Measurements from ENCODE around the gene CELF2.

GRCh38 chr10:11022213-11022612 lies 4.5 kb downstream of the CELF2 start:
- TF ChIP-seq CTCF (IDR thresholded peaks at IDR 0.05) (no peak), POLR2A (IDR thresholded peaks at IDR 0.05) (no peak), POLR2AphosphoS5 (IDR thresholded peaks at IDR 0.05) (no peak)
